GM18867 (cell line): ENCODE results near the gene FCSK.
"Not testable (repeated sequence)": the region's sequence is repeated elsewhere in the genome, so short reads cannot be mapped to it uniquely, and the experiment has no call there.

Experiments used
- ATAC-seq: cut with Tn5 transposase; IDR thresholded peaks from one replicate; pipeline ENCODE4 v1.9.1; 2021; ENCODE audit warnings: mild to moderate bottlenecking, moderate library complexity; ENCODE audit not compliant: unreplicated experiment

FCSK gene

DNA sequence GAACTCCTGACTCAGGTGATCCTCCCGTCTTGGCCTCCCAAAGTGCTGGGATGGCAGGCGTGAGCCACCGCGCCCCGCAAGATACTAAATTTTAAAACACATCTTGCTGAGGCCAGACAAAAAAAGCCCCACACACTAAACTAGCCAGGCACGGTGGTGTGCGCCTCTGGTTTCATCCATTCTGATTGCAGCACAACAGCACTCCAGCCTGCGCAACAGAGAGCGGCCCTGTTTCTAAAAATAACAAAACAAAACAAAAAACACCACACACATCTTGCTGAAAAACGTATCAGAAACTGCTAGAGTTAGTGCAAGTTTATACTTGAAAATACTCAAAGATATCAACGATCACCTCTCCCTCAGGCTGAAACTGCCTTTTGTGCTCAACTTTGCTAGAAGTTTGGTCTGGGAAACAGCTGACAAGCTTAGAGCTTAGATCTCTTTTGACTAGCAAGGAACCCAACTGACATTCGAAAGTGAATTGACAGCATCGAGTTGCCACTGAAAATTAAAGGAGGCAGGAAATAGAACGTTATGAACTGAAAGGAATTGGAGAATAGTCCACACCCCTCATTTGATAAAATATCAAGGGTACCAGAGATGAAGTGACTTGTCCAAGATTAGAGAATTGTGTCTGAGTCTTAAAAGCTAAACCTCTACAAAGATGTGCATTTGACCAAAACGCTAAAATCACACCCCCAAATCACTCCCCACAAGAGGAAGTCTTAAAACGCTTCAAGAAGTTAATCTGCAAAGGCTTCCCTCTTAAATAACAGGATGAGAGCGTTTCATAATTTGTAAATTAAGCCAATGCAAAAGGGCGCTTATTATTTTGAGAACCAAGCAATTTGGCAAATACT is 68.1 kb downstream of the FCSK start:
- no peak for ATAC-seq

GRCh38 chr16:70523076-70523742 is 68.8 kb downstream of the FCSK start, which contains the start of gene COG4:
COG4 (minus strand) TSS chr16:70523554; CDS start chr16:70523543, 11 bp downstream.
- peak; percentile 57 for ATAC-seq

GRCh38 chr16:70523743-70524398 is 69.5 kb downstream of the FCSK start, which contains the start of gene SF3B3:
SF3B3 (plus strand) TSS chr16:70523816; CDS start chr16:70526657, 2,841 bp downstream.
- ATAC-seq: peak; percentile 42

GRCh38 chr16:70524399-70524825 is 70.0 kb downstream of the FCSK start:
- ATAC-seq: not testable (repeated sequence)

DNA sequence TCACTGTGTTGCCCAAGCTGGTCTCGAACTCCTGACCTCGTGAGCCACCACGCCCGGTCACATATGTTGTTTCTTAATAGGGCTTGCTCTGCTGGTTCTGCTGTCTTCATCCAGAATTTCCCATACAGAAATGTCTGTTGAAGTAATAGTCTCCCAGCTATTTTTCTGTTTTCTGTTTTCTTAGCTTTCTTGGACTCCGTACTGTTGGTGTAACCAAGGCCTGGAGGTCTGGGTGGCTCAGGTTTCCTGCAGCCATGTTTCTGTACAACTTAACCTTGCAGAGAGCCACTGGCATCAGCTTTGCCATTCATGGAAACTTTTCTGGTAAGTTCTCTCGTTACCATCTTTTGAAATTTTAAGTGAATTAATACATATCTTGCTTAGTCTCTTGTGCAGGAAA is 72.0 kb downstream of the FCSK start:
- no peak for ATAC-seq

- no peak for ATAC-seq
Observed at GRCh38 chr16:70527315-70527996, 73.1 kb downstream of the FCSK start.

GRCh38 chr16:70529051-70529777 is 74.8 kb downstream of the FCSK start:
- no peak for ATAC-seq
